MM.1S (cell line): ENCODE results near the gene TAOK1.

Source experiments
- CTCF ChIP-seq: fragments of 300-600 bp; sonication (generic); IDR thresholded peaks from 2 replicates; pipeline ENCODE4 v1.5.1; 2016; ENCODE audit warnings: antibody characterized with exemption, low read length, mixed read lengths
- EZH2 ChIP-seq: fragments of 300-600 bp; sonication (generic); optimal IDR thresholded peaks from 2 replicates; pipeline ENCODE3; 2017; ENCODE audit warnings: low read depth, mild to moderate bottlenecking, antibody characterized with exemption, low read length, mixed read lengths

GRCh38 chr17:29567304-29567553, 177.1 kb downstream of the TAOK1 start:
- no peak for TF ChIP-seq CTCF
- no peak for TF ChIP-seq EZH2
